HepG2 (cell line): ENCODE results near the gene TMEM269. TPM values are rescaled to one million over a fixed set of nuclear protein-coding genes. Genes with fewer than 3 reads are reported as not detected.

Source experiments
- ATF7 ChIP-seq, 2 experiments: fragments of 450-650 bp in 1 of 2; sonication (generic) in 1 of 2; formaldehyde crosslinking in 1 of 2; IDR thresholded peaks; 2 replicates each; pipeline versions ENCODE4 v1.4.0 to v1.6.1; 2016 to 2020; ENCODE audit warnings: antibody characterized with exemption in 1 of 2, mild to moderate bottlenecking in 1 of 2, missing genetic modification reagents in 1 of 2
- CBX2 ChIP-seq, 2 experiments: fragments of 200-600 bp in 1 of 2; sonication (generic); formaldehyde crosslinking in 1 of 2; IDR thresholded peaks; 2 replicates each; pipeline versions ENCODE4 v1.7.0 to v1.8.1; 2018 to 2022; ENCODE audit warnings: low read depth in 2 of 2, low read length in 1 of 2, mild to moderate bottlenecking in 1 of 2, missing genetic modification reagents in 1 of 2
- NFIB ChIP-seq: sonication (generic); formaldehyde crosslinking; IDR thresholded peaks from 2 replicates; pipeline ENCODE4 v1.9.0; 2021; ENCODE audit warnings: missing genetic modification reagents, mild to moderate bottlenecking, borderline replicate concordance
- U2AF1 ChIP-seq: fragments of 200-400 bp; formaldehyde crosslinking; optimal IDR thresholded peaks from 2 replicates; pipeline ENCODE3; 2017; ENCODE audit warnings: mild to moderate bottlenecking, low read depth, low read length
- ZFP41 ChIP-seq: sonication (generic); formaldehyde crosslinking; IDR thresholded peaks from 2 replicates; pipeline ENCODE4 v1.4.0; 2020; ENCODE audit warnings: mild to moderate bottlenecking, missing genetic modification reagents, borderline replicate concordance
- ZKSCAN5 ChIP-seq: sonication (generic); formaldehyde crosslinking; IDR thresholded peaks from 2 replicates; pipeline ENCODE4 v1.5.1; 2020; ENCODE audit warnings: mild to moderate bottlenecking, missing genetic modification reagents
- polyA plus RNA-seq, 8 experiments: library from polyadenylated mRNA; depleted of rRNA in 3 of 8; stranded (reverse) in 7 of 8; unstranded in 1 of 8; fragments of >200 nt; fragmentation: Illumina TruSeq in 4 of 8; extraction: Trizol in 4 of 8; gene quantifications; 2 replicates each; pipeline versions ENCODE4 v1.2.1 to v1.2.3, GENCODE V29; 2011 to 2016; ENCODE audit warnings: low read depth in 4 of 8, missing spikeins in 1 of 8, mixed read lengths in 1 of 8; ENCODE audit not compliant: insufficient read depth in 1 of 8
- total RNA-seq, 5 experiments: library from RNA; depleted of rRNA; stranded (reverse); fragments of >200 nt; fragmentation: Illumina TruSeq; extraction: Trizol; gene quantifications; 2 replicates each; pipeline ENCODE4 v1.2.3, GENCODE V29; 2016; ENCODE audit warnings: low read depth in 1 of 5
- TF ChIP-seq, protein P1 (sequence below): sonication (generic); formaldehyde crosslinking; IDR thresholded peaks from 2 replicates; pipeline ENCODE4 v1.5.0; 2020; ENCODE audit warnings: mild to moderate bottlenecking, missing genetic modification reagents
- TF ChIP-seq, protein P2 (sequence below): IDR thresholded peaks from 2 replicates; pipeline ENCODE4 v1.6.1; 2016; ENCODE audit warnings: low read depth, missing genetic modification reagents, missing compliant biosample characterization
- TF ChIP-seq, protein P3 (sequence below): sonication (generic); formaldehyde crosslinking; IDR thresholded peaks from 2 replicates; pipeline ENCODE4 v1.4.0; 2020; ENCODE audit warnings: low read depth, mild to moderate bottlenecking, missing genetic modification reagents
- TF ChIP-seq, protein P4 (sequence below): sonication (generic); formaldehyde crosslinking; IDR thresholded peaks from 2 replicates; pipeline ENCODE4 v1.4.0; 2020; ENCODE audit warnings: missing genetic modification reagents, borderline replicate concordance

TMEM269 gene
- total and polyA plus RNA-seq, 2 of the 13 experiments (the other 11 are each of a cell fraction or from before 2014, with no cell fraction given) = 0.15 to 0.21 TPM

DNA sequence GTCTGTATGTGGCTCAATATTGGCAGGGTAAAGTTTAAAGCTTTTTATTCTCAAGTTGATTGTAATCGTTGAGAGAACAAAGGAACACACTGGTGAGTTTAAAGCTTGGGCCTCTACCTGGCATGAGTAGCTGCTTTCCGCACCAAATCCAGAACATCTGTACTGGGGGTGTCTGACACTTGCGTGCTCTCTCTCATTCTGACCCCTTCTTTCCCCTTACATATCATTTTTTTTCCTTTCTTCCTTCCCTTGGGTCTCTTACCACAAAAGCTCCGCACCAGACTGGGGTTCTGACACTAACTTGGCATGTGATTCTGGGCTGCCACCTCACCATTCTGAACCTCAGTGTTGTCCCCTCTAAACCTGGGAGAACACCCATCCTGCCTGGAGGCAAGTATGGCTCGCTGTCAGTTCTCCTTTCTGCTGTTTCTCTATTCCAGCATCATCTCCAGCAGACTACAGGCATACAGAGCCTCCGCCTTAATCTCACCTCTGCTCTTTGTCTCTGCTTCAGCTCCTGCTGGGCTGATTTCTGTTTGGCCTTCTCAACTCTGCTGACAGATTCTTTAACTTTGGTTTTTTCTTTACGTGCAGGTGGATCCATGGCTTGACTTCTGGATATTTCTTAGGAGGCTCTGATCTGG, 31.3 kb downstream of the TMEM269 start (continued):
- TF ChIP-seq, protein P1, sequence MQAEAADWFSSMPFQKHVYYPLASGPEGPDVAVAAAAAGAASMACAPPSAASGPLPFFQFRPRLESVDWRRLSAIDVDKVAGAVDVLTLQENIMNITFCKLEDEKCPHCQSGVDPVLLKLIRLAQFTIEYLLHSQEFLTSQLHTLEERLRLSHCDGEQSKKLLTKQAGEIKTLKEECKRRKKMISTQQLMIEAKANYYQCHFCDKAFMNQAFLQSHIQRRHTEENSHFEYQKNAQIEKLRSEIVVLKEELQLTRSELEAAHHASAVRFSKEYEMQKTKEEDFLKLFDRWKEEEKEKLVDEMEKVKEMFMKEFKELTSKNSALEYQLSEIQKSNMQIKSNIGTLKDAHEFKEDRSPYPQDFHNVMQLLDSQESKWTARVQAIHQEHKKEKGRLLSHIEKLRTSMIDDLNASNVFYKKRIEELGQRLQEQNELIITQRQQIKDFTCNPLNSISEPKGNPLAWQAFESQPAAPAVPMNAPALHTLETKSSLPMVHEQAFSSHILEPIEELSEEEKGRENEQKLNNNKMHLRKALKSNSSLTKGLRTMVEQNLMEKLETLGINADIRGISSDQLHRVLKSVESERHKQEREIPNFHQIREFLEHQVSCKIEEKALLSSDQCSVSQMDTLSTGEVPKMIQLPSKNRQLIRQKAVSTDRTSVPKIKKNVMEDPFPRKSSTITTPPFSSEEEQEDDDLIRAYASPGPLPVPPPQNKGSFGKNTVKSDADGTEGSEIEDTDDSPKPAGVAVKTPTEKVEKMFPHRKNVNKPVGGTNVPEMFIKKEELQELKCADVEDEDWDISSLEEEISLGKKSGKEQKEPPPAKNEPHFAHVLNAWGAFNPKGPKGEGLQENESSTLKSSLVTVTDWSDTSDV (CRISPR knock-in tag) = no peak
- TF ChIP-seq, protein P2, sequence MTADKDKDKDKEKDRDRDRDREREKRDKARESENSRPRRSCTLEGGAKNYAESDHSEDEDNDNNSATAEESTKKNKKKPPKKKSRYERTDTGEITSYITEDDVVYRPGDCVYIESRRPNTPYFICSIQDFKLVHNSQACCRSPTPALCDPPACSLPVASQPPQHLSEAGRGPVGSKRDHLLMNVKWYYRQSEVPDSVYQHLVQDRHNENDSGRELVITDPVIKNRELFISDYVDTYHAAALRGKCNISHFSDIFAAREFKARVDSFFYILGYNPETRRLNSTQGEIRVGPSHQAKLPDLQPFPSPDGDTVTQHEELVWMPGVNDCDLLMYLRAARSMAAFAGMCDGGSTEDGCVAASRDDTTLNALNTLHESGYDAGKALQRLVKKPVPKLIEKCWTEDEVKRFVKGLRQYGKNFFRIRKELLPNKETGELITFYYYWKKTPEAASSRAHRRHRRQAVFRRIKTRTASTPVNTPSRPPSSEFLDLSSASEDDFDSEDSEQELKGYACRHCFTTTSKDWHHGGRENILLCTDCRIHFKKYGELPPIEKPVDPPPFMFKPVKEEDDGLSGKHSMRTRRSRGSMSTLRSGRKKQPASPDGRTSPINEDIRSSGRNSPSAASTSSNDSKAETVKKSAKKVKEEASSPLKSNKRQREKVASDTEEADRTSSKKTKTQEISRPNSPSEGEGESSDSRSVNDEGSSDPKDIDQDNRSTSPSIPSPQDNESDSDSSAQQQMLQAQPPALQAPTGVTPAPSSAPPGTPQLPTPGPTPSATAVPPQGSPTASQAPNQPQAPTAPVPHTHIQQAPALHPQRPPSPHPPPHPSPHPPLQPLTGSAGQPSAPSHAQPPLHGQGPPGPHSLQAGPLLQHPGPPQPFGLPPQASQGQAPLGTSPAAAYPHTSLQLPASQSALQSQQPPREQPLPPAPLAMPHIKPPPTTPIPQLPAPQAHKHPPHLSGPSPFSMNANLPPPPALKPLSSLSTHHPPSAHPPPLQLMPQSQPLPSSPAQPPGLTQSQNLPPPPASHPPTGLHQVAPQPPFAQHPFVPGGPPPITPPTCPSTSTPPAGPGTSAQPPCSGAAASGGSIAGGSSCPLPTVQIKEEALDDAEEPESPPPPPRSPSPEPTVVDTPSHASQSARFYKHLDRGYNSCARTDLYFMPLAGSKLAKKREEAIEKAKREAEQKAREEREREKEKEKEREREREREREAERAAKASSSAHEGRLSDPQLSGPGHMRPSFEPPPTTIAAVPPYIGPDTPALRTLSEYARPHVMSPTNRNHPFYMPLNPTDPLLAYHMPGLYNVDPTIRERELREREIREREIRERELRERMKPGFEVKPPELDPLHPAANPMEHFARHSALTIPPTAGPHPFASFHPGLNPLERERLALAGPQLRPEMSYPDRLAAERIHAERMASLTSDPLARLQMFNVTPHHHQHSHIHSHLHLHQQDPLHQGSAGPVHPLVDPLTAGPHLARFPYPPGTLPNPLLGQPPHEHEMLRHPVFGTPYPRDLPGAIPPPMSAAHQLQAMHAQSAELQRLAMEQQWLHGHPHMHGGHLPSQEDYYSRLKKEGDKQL (CRISPR knock-in tag) = no peak
- TF ChIP-seq ZFP41 (CRISPR knock-in tag) (no peak), NFIB (CRISPR knock-in tag) (no peak), CBX2 (IDR thresholded peaks at IDR 0.05; ENCODE audit: low read depth, low read length) (no peak), CBX2 (CRISPR knock-in tag; IDR thresholded peaks at IDR 0.05; ENCODE audit: low read depth) (no peak), ZKSCAN5 (CRISPR knock-in tag) (peak; percentile 83), ATF7 (IDR thresholded peaks at IDR 0.05) (no peak), ATF7 (CRISPR knock-in tag; IDR thresholded peaks at IDR 0.05) (no peak), U2AF1 (no peak)
- TF ChIP-seq, protein P3, sequence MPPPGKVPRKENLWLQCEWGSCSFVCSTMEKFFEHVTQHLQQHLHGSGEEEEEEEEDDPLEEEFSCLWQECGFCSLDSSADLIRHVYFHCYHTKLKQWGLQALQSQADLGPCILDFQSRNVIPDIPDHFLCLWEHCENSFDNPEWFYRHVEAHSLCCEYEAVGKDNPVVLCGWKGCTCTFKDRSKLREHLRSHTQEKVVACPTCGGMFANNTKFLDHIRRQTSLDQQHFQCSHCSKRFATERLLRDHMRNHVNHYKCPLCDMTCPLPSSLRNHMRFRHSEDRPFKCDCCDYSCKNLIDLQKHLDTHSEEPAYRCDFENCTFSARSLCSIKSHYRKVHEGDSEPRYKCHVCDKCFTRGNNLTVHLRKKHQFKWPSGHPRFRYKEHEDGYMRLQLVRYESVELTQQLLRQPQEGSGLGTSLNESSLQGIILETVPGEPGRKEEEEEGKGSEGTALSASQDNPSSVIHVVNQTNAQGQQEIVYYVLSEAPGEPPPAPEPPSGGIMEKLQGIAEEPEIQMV = 0 out of 2 replicates have a peak, but pooled peaks have one; percentile 17
- TF ChIP-seq, protein P4, sequence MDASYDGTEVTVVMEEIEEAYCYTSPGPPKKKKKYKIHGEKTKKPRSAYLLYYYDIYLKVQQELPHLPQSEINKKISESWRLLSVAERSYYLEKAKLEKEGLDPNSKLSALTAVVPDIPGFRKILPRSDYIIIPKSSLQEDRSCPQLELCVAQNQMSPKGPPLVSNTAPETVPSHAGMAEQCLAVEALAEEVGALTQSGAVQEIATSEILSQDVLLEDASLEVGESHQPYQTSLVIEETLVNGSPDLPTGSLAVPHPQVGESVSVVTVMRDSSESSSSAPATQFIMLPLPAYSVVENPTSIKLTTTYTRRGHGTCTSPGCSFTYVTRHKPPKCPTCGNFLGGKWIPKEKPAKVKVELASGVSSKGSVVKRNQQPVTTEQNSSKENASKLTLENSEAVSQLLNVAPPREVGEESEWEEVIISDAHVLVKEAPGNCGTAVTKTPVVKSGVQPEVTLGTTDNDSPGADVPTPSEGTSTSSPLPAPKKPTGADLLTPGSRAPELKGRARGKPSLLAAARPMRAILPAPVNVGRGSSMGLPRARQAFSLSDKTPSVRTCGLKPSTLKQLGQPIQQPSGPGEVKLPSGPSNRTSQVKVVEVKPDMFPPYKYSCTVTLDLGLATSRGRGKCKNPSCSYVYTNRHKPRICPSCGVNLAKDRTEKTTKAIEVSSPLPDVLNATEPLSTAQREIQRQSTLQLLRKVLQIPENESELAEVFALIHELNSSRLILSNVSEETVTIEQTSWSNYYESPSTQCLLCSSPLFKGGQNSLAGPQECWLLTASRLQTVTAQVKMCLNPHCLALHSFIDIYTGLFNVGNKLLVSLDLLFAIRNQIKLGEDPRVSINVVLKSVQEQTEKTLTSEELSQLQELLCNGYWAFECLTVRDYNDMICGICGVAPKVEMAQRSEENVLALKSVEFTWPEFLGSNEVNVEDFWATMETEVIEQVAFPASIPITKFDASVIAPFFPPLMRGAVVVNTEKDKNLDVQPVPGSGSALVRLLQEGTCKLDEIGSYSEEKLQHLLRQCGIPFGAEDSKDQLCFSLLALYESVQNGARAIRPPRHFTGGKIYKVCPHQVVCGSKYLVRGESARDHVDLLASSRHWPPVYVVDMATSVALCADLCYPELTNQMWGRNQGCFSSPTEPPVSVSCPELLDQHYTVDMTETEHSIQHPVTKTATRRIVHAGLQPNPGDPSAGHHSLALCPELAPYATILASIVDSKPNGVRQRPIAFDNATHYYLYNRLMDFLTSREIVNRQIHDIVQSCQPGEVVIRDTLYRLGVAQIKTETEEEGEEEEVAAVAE (CRISPR knock-in tag) = no peak
